SK-N-SH treated with all-trans-retinoic acid at 6 μM for 48 hours (cell line): ENCODE data around the gene MALT1.

ENCODE experiments used
- ARNTL ChIP-seq: fragments of 450-650 bp; formaldehyde crosslinking; IDR thresholded peaks from 2 replicates; pipeline ENCODE4 v1.5.0; 2020; ENCODE audit warnings: low read depth, mild to moderate bottlenecking, moderate library complexity, borderline replicate concordance
- ESRRG ChIP-seq: fragments of 250-450 bp; sonication (Bioruptor Pico); IDR thresholded peaks from 2 replicates; pipeline ENCODE4 v1.6.1; 2021; ENCODE audit warnings: mild to moderate bottlenecking
- GLIS3 ChIP-seq: fragments of 250-450 bp; sonication (Bioruptor Pico); IDR thresholded peaks from 2 replicates; pipeline ENCODE4 v1.5.0; 2020; ENCODE audit warnings: mild to moderate bottlenecking, moderate library complexity
- ISL1 ChIP-seq: fragments of 250-450 bp; sonication (Bioruptor Pico); IDR thresholded peaks from 2 replicates; pipeline ENCODE4 v2.1.2; 2022; ENCODE audit warnings: mild to moderate bottlenecking, moderate library complexity
- PPARA ChIP-seq: fragments of 250-450 bp; sonication (Bioruptor Pico); IDR thresholded peaks from 2 replicates; pipeline ENCODE4 v1.5.0; 2020; ENCODE audit warnings: mild to moderate bottlenecking, borderline replicate concordance
- RARB ChIP-seq: fragments of 250-450 bp; sonication (Bioruptor Pico); IDR thresholded peaks from 2 replicates; pipeline ENCODE4 v1.8.0; 2021; ENCODE audit warnings: mild to moderate bottlenecking, moderate library complexity
- TCF4 ChIP-seq: fragments of 250-450 bp; sonication (Bioruptor Pico); IDR thresholded peaks from 2 replicates; pipeline ENCODE4 v1.8.0; 2021; ENCODE audit warnings: mild to moderate bottlenecking, moderate library complexity, borderline replicate concordance
- TOX ChIP-seq: fragments of 250-450 bp; sonication (Bioruptor Pico); IDR thresholded peaks from 2 replicates; pipeline ENCODE4 v1.8.0; 2021; ENCODE audit warnings: mild to moderate bottlenecking, moderate library complexity, borderline replicate concordance
- ZC3H10 ChIP-seq: fragments of 250-450 bp; sonication (Bioruptor Pico); IDR thresholded peaks from 2 replicates; pipeline ENCODE4 v1.5.1; 2021; ENCODE audit warnings: mild to moderate bottlenecking, moderate library complexity
- ZFP3 ChIP-seq: fragments of 250-450 bp; sonication (Bioruptor Pico); IDR thresholded peaks from 2 replicates; pipeline ENCODE4 v1.5.0; 2020; ENCODE audit warnings: mild to moderate bottlenecking, moderate library complexity
- ZFP30 ChIP-seq: fragments of 450-650 bp; formaldehyde crosslinking; IDR thresholded peaks from 2 replicates; pipeline ENCODE4 v1.5.0; 2022; ENCODE audit warnings: mild to moderate bottlenecking, moderate library complexity
- TF ChIP-seq, protein P1 (sequence below): fragments of 250-450 bp; sonication (Bioruptor Pico); IDR thresholded peaks from 2 replicates; pipeline ENCODE4 v1.5.1; 2020; ENCODE audit warnings: low read depth, mild to moderate bottlenecking, moderate library complexity
- TF ChIP-seq, protein P2 (sequence below): fragments of 250-450 bp; sonication (Bioruptor Pico); IDR thresholded peaks from 2 replicates; pipeline ENCODE4 v1.5.0; 2020; ENCODE audit warnings: mild to moderate bottlenecking, moderate library complexity

GRCh38 chr18:58633874-58634273 is 37.4 kb upstream of the MALT1 start:
- TF ChIP-seq, protein P1, sequence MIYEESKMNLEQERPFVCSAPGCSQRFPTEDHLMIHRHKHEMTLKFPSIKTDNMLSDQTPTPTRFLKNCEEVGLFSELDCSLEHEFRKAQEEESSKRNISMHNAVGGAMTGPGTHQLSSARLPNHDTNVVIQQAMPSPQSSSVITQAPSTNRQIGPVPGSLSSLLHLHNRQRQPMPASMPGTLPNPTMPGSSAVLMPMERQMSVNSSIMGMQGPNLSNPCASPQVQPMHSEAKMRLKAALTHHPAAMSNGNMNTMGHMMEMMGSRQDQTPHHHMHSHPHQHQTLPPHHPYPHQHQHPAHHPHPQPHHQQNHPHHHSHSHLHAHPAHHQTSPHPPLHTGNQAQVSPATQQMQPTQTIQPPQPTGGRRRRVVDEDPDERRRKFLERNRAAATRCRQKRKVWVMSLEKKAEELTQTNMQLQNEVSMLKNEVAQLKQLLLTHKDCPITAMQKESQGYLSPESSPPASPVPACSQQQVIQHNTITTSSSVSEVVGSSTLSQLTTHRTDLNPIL (CRISPR knock-in tag): no peak
- TF ChIP-seq ISL1: no peak
- no peak for TF ChIP-seq PPARA
- TF ChIP-seq ZC3H10 (CRISPR knock-in tag): no peak
- no peak for TF ChIP-seq ESRRG (CRISPR knock-in tag)
- no peak for TF ChIP-seq TCF4 (CRISPR knock-in tag)
- no peak for TF ChIP-seq ZFP30
- TF ChIP-seq ZFP3 (CRISPR knock-in tag): no peak
- no peak for TF ChIP-seq RARB (CRISPR knock-in tag)
- TF ChIP-seq TOX (CRISPR knock-in tag): no peak
- TF ChIP-seq, protein P2, sequence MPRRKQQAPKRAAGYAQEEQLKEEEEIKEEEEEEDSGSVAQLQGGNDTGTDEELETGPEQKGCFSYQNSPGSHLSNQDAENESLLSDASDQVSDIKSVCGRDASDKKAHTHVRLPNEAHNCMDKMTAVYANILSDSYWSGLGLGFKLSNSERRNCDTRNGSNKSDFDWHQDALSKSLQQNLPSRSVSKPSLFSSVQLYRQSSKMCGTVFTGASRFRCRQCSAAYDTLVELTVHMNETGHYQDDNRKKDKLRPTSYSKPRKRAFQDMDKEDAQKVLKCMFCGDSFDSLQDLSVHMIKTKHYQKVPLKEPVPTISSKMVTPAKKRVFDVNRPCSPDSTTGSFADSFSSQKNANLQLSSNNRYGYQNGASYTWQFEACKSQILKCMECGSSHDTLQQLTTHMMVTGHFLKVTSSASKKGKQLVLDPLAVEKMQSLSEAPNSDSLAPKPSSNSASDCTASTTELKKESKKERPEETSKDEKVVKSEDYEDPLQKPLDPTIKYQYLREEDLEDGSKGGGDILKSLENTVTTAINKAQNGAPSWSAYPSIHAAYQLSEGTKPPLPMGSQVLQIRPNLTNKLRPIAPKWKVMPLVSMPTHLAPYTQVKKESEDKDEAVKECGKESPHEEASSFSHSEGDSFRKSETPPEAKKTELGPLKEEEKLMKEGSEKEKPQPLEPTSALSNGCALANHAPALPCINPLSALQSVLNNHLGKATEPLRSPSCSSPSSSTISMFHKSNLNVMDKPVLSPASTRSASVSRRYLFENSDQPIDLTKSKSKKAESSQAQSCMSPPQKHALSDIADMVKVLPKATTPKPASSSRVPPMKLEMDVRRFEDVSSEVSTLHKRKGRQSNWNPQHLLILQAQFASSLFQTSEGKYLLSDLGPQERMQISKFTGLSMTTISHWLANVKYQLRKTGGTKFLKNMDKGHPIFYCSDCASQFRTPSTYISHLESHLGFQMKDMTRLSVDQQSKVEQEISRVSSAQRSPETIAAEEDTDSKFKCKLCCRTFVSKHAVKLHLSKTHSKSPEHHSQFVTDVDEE (CRISPR knock-in tag): no peak
- TF ChIP-seq ARNTL (CRISPR knock-in tag): no peak
- no peak for TF ChIP-seq GLIS3
